ENCODE results near the gene ATP5MG.

ATP5MG gene

DNA sequence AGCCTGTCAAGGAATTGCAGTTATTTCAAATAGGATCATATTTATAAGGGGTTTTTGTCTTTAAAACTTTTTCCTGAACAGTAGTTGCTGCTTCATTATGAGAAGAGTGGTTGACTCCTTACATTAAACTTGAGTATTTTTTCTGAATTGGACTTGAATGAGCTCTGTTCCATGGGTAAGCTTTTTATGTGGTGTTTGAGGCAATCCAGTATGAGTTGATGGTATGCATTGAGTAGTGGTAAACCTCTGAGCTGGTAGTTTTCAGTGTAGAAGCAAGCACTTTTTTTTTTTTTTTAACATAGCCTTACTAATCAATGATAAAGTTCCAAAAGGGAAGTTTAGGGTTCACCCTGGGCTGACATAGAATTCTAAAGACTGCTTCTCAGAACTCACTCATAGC lies 38.2 kb downstream of the ATP5MG start:
- H3K4me3 ChIP-seq (ENCODE audit: low read depth, low read length), result no peak overlapping the region

DNA sequence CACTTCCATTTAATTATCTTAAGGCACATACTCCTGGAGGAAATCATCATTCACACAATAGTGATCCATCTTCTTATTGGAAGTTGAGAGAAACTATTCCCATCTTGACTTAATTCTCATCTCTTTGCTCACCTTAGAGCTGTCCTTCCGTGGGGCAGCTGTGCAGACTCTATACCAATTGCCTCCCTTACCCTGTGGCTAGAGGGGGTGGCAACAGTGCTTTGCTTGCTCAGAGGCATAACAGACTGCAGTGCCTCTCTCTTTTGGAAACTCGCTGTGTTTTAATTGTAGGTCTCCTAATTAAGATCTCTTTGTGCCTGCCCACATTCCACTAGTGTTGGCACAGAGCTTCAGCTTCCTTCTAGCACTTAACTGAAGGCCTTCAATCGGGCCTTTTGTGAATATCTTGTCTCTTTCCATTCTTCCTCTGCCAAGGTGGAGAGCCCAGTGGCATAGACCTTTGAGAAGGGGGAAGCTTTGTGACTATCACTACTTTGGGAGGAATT lies 40.4 kb downstream of the ATP5MG start:
- H3K4me3 ChIP-seq (ENCODE audit: low read depth, low read length), result no peak overlapping the region

DNA sequence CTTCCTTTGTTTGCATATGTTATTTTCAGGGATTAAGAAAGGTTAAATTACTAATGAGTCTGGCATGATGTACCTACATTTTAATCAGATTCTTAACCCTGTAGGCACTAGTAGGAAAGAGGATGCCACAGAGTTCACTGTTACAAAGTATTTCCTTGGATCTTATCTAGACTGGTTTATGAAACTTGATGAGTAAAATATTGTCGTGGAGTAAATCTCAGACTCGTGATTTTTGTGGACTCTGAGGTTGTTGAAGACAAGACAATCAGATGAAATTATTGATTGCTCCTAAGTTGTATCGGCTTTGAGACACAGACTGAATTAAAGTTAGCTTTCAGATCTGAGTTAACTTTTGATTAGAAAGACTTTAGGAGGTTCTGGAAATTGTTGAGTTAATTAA lies 40.9 kb downstream of the ATP5MG start:
- no peak overlapping the region for H3K4me3 ChIP-seq (ENCODE audit: low read depth, low read length)

DNA sequence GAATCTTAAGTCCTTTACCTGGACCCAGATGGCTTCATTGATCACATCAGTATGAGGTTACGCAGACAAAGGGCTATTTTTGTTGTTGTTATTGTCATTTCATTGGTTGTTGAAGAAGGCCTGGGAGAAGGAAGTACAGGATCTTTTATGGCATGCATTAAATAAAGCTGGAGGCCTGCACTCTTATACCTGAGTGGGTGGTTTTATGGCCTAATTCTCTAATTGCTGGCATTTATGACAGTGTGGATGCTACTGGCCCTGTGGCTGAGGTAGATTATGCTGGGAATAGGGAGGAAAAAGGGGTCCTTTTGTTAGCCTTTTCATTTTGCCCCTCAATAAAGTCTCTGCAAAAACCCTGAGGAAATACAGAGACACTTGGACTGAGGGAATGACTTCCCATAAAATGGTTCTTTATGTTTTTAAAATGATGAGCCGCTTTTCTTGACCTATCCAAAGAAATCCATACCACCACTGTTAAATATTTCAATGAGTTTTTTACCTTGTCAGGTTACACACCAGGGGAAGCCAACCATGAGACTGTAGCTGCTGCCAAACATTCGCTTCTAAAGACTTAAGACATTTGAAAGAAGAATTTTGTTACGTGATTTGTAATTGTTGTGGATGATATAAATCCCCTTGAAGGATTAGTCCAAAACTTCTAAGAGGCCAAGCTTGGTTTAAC lies 41.6 kb downstream of the ATP5MG start:
- H3K4me3 ChIP-seq (ENCODE audit: low read depth, low read length), result no peak overlapping the region

DNA sequence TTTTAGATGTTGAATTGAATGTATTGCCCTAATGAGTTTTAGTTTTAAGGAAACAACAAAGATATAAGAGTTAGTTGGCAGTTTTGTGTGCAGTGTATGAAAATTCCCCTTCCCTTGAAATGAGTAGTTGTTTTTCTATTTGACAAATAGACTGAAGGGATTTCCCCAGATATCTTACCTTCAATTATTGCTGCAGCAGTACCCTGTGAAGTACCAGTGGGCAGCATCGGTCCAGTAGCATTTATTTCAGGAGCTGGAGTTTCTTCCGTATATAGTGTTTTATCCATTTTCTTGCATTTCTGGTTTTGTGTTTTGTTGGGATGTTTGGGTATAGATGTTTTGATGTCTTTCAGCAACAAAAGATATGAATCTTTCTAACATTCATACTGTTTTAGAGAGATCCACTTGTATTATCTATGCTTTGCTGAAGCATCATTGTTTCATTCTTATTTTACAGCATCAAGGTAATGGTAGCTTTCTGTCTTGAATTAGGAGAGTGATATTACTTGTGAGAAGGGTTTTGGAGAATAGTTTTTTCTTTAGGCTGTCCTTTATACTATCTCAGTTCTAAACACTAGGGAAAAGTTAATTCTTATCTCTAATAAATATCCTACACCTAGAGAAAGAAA lies 42.3 kb downstream of the ATP5MG start:
- H3K4me3 ChIP-seq (ENCODE audit: low read depth, low read length), result no peak overlapping the region

DNA sequence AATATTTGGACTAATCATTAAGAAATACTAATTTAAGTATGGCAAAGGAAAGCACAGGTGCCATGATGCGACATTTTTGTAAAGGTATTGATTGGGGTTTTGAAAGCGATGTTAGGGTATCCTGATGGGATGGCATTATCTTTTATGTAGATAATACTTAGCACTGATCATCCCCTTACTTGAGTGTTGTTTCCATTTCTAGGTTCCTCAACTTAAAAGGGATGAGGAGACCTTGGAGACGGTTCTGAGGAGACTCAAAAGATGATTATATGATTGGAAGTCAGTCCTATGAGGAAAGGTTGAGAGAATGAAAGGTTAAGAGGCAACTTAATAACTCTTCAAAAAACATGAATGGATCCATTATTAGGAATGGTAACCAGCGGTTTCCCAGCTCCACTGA lies 46.0 kb downstream of the ATP5MG start:
- no peak overlapping the region for H3K4me3 ChIP-seq (ENCODE audit: low read depth, low read length)

DNA sequence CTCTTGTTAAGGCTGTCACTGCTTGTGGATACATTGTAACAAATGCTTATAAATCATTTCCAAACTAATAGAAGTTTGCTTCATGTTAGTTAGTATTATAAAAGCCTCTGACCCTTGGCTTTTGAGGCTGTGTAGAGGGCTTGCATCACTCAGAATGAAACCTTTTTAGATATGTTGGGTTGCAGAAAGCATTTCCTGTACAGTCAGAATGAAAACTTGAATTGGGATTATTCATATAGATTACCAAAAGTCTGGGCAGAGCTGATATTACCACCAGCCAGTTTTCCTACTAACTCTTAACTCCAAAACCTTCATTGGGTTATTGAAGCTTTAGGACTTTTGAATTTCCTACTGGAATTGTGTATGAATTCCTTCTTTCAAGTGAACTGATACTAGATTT lies 46.9 kb downstream of the ATP5MG start:
- no peak overlapping the region for H3K4me3 ChIP-seq (ENCODE audit: low read depth, low read length)

DNA sequence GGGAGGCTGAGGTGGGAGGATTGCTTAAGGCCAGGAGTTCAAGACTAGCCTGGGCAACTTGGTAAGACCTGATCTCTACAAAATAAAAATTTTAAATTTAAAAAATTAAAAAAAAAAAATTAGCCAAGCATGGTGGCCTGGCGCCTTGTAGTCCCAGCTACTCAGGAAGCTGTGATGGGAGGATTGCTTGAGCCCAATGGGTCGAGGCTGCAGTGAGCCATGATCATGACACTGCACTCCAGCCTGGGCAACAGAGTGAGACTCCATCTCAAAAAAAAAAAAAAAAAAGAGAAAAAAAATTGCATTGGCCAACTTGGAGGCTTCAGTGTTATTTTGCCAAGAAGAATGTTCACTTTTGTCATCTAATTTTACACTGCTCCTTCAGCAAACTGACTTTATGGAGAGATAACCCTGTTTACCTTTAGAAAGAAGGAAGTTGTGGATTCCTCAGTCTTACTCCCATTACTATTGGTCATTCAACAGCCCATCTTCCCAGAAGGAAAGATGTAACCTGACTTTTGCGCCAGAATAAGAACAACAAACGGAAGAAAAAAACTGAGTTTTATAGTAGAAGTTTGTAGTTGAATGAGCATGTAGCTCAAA lies 48.0 kb downstream of the ATP5MG start:
- H3K4me3 ChIP-seq (ENCODE audit: low read depth, low read length), result no peak overlapping the region

DNA sequence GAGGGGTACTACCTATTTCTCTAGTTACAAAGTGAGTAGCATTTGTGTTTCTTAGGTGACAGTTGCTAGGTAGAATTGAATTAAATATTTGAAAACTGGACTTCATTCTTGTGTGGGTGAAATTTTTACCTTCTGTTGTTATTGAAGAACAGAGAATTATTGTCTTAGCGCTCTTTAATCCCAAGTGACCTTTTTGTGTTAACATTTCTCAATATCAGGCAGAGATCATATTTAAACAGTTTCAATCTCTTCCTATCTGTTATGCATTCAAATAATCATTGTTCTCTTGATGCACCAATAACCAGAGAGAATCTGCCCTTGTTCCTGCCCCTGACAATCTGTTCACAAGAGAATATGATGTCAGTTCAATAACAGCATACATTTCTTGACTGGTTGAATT lies 49.0 kb downstream of the ATP5MG start:
- no peak overlapping the region for H3K4me3 ChIP-seq (ENCODE audit: low read depth, low read length)

All from iPS-11a (cell line).